H1 (cell line): ENCODE measurements around the gene FAM222B. TPM values are rescaled to one million over a fixed set of nuclear protein-coding genes. Genes with fewer than 3 reads are reported as not detected.

Experiments used
- BACH1 ChIP-seq: IDR thresholded peaks from 2 replicates; pipeline ENCODE4 v1.6.1; 2012; ENCODE audit warnings: low read length, improper control_type of control experiment
- CTCF ChIP-seq, 3 experiments: IDR thresholded peaks; 1 replicate in 2 of 3; 2 replicates in 1 of 3; pipeline versions ENCODE4 v1.5.1 to v1.6.1; 2011; ENCODE audit warnings: low read length in 3 of 3, mild to moderate bottlenecking in 3 of 3, inconsistent platforms in 2 of 3, low read depth in 1 of 3, moderate library complexity in 1 of 3; ENCODE audit not compliant: insufficient read depth in 1 of 3; ENCODE audit errors: control extremely low read depth in 1 of 3
- GABPA ChIP-seq: IDR thresholded peaks from 2 replicates; pipeline ENCODE4 v1.6.1; 2011; ENCODE audit warnings: mild to moderate bottlenecking, low read length, moderate library complexity, borderline replicate concordance; ENCODE audit not compliant: insufficient read depth
- JUND ChIP-seq: IDR thresholded peaks from 2 replicates; pipeline ENCODE4 v1.6.1; 2011; ENCODE audit warnings: mild to moderate bottlenecking, improper control_type of control experiment, low read length
- MAX ChIP-seq: IDR thresholded peaks from 2 replicates; pipeline ENCODE4 v1.6.1; 2012; ENCODE audit warnings: inconsistent platforms
- POLR2A ChIP-seq, 2 experiments: IDR thresholded peaks; 1 replicate in 1 of 2; 2 replicates in 1 of 2; pipeline ENCODE4 v1.6.1; 2011; ENCODE audit warnings: low read depth in 2 of 2, low read length in 2 of 2, mild to moderate bottlenecking in 2 of 2; ENCODE audit errors: control extremely low read depth in 1 of 2
- RBBP5 ChIP-seq: IDR thresholded peaks from 2 replicates; pipeline ENCODE4 v1.7.1; 2012; ENCODE audit warnings: low read depth, mild to moderate bottlenecking, inconsistent platforms, low read length, moderate library complexity, borderline replicate concordance
- SP1 ChIP-seq: IDR thresholded peaks from 2 replicates; pipeline ENCODE4 v1.6.1; 2011; ENCODE audit warnings: low read depth, low read length
- TAF7 ChIP-seq: optimal IDR thresholded peaks from 2 replicates; pipeline ENCODE3; 2011; ENCODE audit warnings: low read depth, mild to moderate bottlenecking, inconsistent platforms, low read length, moderate library complexity, borderline replicate concordance
- TBP ChIP-seq: IDR thresholded peaks from 2 replicates; pipeline ENCODE4 v1.6.1; 2011; ENCODE audit warnings: low read depth, low read length, improper control_type of control experiment
- ZNF274 ChIP-seq: IDR thresholded peaks from 2 replicates; pipeline ENCODE4 v1.7.0; 2012; ENCODE audit warnings: low read length, borderline replicate concordance; ENCODE audit errors: extremely low read depth
- polyA plus RNA-seq, 7 experiments: library from polyadenylated mRNA; depleted of rRNA in 3 of 7; stranded (reverse) in 5 of 7; unstranded in 2 of 7; fragments of >200 nt in 5 of 7; fragments of 200-250 nt in 2 of 7; gene quantifications; 1 replicate in 5 of 7; 2 replicates in 1 of 7; 4 replicates in 1 of 7; pipeline versions ENCODE4 v1.2.1 to v1.2.3, GENCODE V29; 2011 to 2013; ENCODE audit warnings: missing spikeins in 2 of 7, mixed read lengths in 2 of 7
- total RNA-seq: library from RNA; stranded (reverse); fragmentation: NEBNext Ultra II Directional; extraction: Animal tissue kit (Norgen Biotek cat#: 25700); gene quantifications from 2 replicates; pipeline ENCODE4 v1.2.1, GENCODE V29; 2021
- TF ChIP-seq, protein P1 (sequence below): IDR thresholded peaks from 2 replicates; pipeline ENCODE4 v1.6.1; 2012; ENCODE audit warnings: low read length, inconsistent platforms

The FAM222B gene
- total and polyA plus RNA-seq, 2 of the 8 experiments (the other 6 are each of a cell fraction or from before 2014, with no cell fraction given), result 42.1 to 81.7 TPM

DNA sequence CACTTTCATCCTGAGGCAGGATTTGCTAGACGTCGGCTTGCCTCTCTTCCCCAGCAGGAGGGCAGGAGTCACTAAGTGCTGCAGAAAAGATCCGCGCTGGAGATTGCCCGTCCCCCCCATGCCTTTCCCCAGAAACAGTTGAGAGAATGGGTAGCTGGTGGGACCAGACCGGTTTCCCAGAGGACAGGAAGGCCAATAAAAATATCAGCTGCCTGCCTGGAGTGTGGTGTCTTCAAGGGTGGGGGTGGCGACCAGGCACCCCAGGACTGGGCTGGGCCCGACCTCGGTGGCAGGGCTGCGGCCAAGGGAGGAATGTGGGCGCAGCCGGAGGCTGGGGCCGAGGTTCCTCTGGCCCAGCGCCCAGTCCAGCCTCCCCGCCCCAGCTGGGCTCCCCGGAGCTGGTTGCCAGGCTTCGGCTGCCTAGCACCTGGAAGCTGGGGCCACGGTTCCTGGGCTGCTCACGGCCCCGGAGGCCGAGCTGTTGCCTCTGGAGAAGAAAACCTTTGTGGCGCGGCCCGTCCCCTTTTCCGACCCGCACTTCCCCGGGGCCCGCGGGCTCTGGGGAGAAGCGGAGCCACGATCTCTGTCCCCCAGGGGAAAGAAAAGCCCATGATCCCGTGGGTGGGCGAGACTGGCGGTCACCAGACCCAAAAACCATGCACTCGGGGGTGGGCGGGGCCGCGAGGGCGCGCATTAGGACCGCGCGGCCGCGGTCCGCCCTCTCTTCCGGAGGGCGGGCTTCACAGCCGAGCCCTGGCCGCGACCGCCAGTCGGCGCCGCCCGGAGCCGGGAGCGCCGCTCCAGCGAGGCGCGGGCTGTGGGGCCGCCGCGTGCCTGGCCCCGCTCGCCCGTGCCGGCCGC is 99.1 kb downstream of the FAM222B start, which contains the start of gene TRAF4 (continued):
- TF ChIP-seq CTCF (IDR thresholded peaks at IDR 0.05; ENCODE audit: control extremely low read depth in 1 of 3, insufficient read depth in 1 of 3, low read depth in 1 of 3, low read length in 3 of 3), result peak in 2 of 3 experiments; percentile 8 to 17; a peak in 2 of 4 replicates
- TF ChIP-seq RBBP5, result 0 out of 2 replicates have a peak, but pooled peaks have one; percentile 28
- peak; percentile 62 for TF ChIP-seq TBP
- peak; percentile 50; the same call in 1 of the 2 replicates for TF ChIP-seq SP1
- peak; percentile 71; the same call in 1 of the 2 replicates for TF ChIP-seq MAX
- peak; percentile 84 to 94; a peak in 2 of 3 replicates for TF ChIP-seq POLR2A (IDR thresholded peaks at IDR 0.05; ENCODE audit: control extremely low read depth in 1 of 2, low read depth in 2 of 2, low read length in 2 of 2)
- TF ChIP-seq ZNF274, result no peak
- peak; percentile 28; the same call in 1 of the 2 replicates for TF ChIP-seq BACH1
- TF ChIP-seq, protein P1, sequence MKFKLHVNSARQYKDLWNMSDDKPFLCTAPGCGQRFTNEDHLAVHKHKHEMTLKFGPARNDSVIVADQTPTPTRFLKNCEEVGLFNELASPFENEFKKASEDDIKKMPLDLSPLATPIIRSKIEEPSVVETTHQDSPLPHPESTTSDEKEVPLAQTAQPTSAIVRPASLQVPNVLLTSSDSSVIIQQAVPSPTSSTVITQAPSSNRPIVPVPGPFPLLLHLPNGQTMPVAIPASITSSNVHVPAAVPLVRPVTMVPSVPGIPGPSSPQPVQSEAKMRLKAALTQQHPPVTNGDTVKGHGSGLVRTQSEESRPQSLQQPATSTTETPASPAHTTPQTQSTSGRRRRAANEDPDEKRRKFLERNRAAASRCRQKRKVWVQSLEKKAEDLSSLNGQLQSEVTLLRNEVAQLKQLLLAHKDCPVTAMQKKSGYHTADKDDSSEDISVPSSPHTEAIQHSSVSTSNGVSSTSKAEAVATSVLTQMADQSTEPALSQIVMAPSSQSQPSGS, result peak; percentile 55; the same call in 1 of the 2 replicates
- peak; percentile 82 for TF ChIP-seq TAF7
- no peak for TF ChIP-seq GABPA
- TF ChIP-seq JUND, result 0 out of 2 replicates have a peak, but pooled peaks have one; percentile 17
- TF ChIP-seq, all 59 proteins: peak for 16
